Measurements from ENCODE around the gene WDTC1.

Gene WDTC1

DNA sequence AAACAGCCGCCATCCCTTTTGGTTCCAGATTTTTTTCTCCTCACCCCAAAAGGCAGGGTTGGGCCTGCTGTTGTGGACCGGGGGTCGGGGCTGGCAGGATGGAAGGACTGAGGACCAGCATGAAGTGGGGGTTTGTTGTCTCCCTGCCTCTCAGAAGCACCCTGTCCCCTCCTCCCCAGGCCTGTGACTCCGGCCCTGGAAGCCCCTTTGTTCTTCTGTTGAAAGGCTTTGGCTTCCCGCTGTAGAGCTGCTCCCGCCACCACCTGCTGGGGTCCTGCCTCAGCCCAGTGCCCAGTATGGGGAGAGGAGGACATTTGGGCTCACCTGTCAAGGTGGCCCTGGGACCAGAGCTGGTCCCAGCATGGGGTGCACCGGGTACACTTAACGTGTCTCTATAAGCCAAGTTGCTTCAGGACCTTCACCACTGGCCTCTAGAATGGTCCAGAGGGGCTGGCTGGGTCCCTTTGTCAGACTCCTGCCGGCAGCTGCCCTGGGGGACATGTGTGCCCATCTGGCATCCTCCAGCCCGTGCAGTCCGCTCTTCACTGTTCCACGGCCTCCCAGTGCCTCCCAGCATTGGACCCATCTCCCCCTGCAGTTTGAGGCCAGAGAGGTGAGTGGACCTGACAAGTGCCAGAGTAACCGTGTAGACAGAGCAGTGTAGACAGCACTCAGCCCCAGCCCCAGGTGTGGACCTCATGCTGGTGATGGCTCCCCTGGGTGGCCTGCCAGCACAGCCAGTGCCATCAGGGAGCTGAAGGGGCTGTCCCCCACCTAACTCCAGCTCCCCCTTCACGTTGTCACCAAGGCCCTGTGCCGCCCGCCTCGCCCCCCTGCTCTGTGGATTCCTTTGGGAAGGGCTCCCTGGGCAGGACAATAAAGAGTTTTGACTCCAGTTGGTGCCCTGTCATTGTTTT lies 101.3 kb downstream of the WDTC1 start:
- H3K4me3 ChIP-seq (ENCODE audit: low read depth, low read length), result no peak overlapping the region
- TF ChIP-seq, protein P1, sequence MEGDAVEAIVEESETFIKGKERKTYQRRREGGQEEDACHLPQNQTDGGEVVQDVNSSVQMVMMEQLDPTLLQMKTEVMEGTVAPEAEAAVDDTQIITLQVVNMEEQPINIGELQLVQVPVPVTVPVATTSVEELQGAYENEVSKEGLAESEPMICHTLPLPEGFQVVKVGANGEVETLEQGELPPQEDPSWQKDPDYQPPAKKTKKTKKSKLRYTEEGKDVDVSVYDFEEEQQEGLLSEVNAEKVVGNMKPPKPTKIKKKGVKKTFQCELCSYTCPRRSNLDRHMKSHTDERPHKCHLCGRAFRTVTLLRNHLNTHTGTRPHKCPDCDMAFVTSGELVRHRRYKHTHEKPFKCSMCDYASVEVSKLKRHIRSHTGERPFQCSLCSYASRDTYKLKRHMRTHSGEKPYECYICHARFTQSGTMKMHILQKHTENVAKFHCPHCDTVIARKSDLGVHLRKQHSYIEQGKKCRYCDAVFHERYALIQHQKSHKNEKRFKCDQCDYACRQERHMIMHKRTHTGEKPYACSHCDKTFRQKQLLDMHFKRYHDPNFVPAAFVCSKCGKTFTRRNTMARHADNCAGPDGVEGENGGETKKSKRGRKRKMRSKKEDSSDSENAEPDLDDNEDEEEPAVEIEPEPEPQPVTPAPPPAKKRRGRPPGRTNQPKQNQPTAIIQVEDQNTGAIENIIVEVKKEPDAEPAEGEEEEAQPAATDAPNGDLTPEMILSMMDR (conservative IDR thresholded peaks at IDR 0.05; ENCODE audit: low read depth, low read length), result no peak
- no peak for DNase-seq (ENCODE audit: low read depth)

DNA sequence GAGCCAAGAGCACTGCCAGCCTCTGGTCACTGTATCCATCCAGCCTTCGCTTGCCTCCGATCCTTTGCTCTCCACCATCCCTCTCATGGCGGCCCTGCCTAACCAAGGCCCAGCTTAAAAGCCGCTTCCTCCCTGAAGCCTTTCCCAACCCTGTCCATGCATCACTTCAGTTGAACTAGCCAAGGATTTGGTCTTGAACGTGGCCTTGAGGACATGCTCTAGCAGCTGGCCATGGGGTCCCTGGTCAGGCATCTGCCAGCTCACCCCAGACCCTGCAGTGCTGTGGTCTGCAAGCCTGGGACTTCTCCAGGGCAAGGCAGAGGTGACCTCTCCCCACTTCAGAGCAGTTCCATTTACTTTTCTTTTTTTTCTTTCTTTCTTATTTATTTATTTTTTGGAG lies 102.3 kb downstream of the WDTC1 start:
- H3K4me3 ChIP-seq (ENCODE audit: low read depth, low read length), result no peak overlapping the region
- no peak for DNase-seq (ENCODE audit: low read depth)
- TF ChIP-seq, protein P1 (conservative IDR thresholded peaks at IDR 0.05; ENCODE audit: low read depth, low read length), result no peak

DNA sequence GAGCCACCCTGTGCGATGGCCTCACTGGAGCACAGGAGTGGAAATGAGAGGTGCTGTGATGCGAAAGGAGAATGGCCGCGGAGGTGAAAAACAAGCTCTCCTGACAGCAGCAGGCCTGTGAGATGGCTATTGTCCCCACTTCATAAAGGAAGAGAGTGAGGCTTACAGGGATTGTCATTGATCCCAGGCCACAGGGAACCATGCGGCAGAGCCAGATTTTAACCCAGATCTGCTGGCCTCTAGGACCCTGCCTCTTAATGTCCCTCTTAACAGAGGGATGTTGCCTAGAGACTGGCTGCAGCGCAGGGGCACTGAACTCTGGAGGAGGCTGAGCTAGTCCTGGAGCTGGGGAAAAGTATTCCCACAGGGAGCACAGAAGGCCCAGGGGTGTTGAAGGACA lies 104.3 kb downstream of the WDTC1 start:
- H3K4me3 ChIP-seq (ENCODE audit: low read depth, low read length), result no peak overlapping the region
- TF ChIP-seq, protein P1 (conservative IDR thresholded peaks at IDR 0.05; ENCODE audit: low read depth, low read length), result no peak

DNA sequence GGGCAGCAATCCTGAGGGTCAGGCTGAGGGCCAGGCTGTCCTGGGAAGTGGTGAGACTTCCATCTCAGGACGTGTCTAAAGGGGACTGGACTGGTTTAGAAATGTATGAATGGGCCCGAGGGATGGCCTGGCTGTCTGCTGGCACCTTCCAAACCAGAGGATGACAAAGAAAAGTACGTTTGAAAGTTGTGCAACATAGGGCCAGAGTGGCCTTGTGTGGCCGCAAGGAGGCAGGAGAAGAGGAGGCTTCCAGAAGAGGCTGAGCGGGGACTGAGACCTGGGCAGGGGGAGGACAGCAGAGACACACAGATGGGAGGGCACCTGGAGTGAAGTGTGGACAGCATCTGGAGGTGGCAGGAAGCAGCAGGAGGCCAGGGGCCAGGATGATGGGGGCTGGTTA lies 104.8 kb downstream of the WDTC1 start:
- TF ChIP-seq, protein P1 (conservative IDR thresholded peaks at IDR 0.05; ENCODE audit: low read depth, low read length), result no peak
- no peak for DNase-seq (ENCODE audit: low read depth)
- H3K4me3 ChIP-seq (ENCODE audit: low read depth, low read length), result no peak overlapping the region

More for the DNA sequence above, 104.3 kb downstream of the WDTC1 start:
- no peak for DNase-seq (ENCODE audit: low read depth)

DNA sequence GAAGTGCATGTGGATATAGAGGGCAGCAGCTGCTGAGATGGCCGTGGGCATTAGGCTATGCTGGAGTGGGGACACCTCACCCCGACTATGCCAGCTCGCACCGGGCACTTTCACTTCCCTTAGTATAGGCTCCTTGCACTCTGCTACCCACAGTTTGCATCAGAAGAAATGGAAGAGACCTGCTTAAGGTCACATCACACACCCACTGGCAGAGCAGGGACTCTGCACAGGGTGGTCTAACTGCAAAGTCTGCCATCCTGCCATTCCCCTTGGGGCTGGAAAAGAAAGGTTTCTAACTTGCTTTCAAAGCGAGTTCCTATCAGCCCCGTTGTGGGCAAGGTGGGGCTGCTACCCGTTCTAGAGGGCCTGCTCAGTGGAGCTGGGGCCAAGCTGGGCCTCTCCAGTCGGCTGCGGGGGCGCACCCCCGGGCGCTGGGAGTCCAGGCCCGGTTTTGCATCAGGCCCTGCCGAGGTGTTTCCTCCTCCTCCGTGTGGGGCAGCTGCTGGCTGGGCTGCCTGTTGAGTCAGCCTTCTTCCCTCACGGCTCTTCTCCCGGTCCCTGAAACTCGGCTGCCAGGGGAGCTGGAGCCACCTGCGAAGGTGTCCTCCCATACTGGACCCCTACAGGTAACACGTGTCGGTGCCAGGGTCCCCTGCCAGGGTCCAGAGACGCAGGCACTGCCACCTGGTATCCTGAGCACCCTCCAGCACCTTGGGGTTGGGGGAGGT lies 107.3 kb downstream of the WDTC1 start, which contains the start of gene SYTL1:
Gene SYTL1 (plus strand): TSS at position 498 of the 728 bp plus-strand sequence. CDS start 3,313 bp downstream, outside the sequence.
- TF ChIP-seq, protein P1 (conservative IDR thresholded peaks at IDR 0.05; ENCODE audit: low read depth, low read length), result no peak
- DNase-seq (ENCODE audit: low read depth), result peak; percentile 72
- no peak within 1 kb of the TSS for H3K4me3 ChIP-seq (ENCODE audit: low read depth, low read length)

DNA sequence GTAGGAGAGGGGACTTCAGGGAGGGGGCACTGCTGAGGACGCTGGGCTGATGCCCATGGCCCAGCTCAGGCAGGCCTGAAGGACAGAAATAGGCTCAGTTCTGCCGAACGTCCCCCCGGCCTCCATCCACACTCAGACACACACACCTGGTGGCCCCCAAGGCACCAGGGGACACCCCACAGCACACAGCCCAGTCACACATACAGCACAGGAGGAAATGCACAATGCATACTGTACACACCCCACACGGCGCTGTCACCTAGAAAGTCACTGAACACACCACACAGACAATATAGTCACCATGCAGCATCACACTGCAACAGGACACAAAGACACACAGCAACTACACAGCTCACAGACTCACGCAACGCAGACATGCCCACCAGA lies 108.0 kb downstream of the WDTC1 start:
- no peak overlapping the region for H3K4me3 ChIP-seq (ENCODE audit: low read depth, low read length)
- DNase-seq (ENCODE audit: low read depth), result no peak

More for the DNA sequence above, 108.0 kb downstream of the WDTC1 start:
- TF ChIP-seq, protein P1 (conservative IDR thresholded peaks at IDR 0.05; ENCODE audit: low read depth, low read length), result no peak
